GM12892 (cell line): Measurements from ENCODE around the gene NCDN.

ENCODE experiments used
- POLR2A ChIP-seq: IDR thresholded peaks from 2 replicates; pipeline ENCODE4 v1.6.1; 2011; ENCODE audit warnings: low read depth, low read length, control low read depth
- POLR2AphosphoS5 ChIP-seq: IDR thresholded peaks from 2 replicates; pipeline ENCODE4 v1.6.1; 2011; ENCODE audit warnings: low read depth, low read length, control low read depth

GRCh38 chr1:35556484-35557117, 998 bp upstream of the NCDN start:
- TF ChIP-seq POLR2A (no peak), POLR2AphosphoS5 (no peak)
